Nephron progenitor cell (in vitro differentiated cells): Measurements from ENCODE around the gene MCF2L.
A peak's percentile ranks its signal among the peaks of the same experiment; 100 is the strongest.

Experiments used
- DNase-seq: peaks from one replicate; pipeline ENCODE4 v3.0.0; 2021
- H3K27ac Mint-ChIP-seq: 2 replicates; pipeline ENCODE4 v1.8.0; 2021; ENCODE audit warnings: mild to moderate bottlenecking, moderate library complexity, mixed read lengths
- H3K27me3 Mint-ChIP-seq: 2 replicates; pipeline ENCODE4 v1.8.0; 2021; ENCODE audit warnings: mild to moderate bottlenecking, low read depth, mixed read lengths; ENCODE audit not compliant: poor library complexity
- H3K36me3 Mint-ChIP-seq: 2 replicates; pipeline ENCODE4 v1.8.0; 2021; ENCODE audit warnings: low read depth, mixed read lengths
- H3K4me1 Mint-ChIP-seq: 2 replicates; pipeline ENCODE4 v1.8.0; 2021; ENCODE audit warnings: mixed read lengths
- H3K4me3 Mint-ChIP-seq: 2 replicates; pipeline ENCODE4 v1.8.0; 2021; ENCODE audit warnings: mild to moderate bottlenecking, moderate library complexity, mixed read lengths
- H3K9me3 Mint-ChIP-seq: 2 replicates; pipeline ENCODE4 v1.8.0; 2021; ENCODE audit warnings: mild to moderate bottlenecking, moderate library complexity, mixed read lengths
- TF ChIP-seq, protein P1 (sequence below): fragments of 200-600 bp; sonication (generic); IDR thresholded peaks from 2 replicates; pipeline ENCODE4 v1.5.0; 2021; ENCODE audit warnings: antibody characterized with exemption

MCF2L gene

DNA sequence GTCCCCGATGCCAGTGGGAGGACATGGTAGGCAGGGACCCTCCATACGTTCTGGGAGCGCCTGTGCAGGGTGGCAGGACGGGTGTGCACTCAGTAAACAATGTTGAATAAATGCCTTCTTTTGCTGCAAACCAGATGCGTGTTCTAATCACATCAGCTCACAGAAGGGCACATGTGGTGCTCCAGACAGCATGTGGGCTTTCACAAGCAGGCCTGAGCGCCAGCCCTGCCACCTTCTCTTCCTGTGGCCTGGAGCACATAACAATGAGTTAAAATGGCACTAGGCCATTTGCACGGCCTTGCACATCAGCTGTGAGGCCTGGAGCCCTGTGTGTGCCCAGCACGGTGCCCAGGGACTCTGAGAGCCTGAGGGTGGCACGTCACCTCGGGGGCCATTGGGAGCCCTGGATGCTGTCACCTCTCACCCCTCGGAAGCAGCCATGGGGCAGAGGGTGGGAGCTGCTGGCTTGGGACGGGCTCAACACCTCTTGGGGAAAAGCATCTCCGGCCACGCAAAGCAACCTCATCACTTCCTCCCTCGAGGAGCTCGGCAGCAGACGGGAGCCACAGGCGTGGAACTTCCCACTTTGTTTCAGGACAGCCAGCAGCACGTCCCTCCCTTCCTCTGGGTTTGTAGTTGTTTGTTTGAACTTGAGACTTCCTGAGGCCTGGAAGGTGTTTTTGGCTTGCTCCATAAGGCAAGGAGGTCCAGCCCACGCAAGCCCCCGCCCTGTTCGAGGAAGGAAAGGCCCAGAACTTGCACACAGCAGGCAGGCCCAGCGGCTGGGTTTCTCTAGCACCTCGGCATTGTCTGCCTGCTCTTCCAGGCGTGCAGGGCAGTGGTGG is 9.8 kb downstream of the MCF2L start:
- H3K4me1 Mint-ChIP-seq: peaks cover 53% of the 10 kb centered on the region
- no peak overlapping the region for H3K4me3 Mint-ChIP-seq
- no peaks in the 10 kb centered on the region for H3K36me3 Mint-ChIP-seq
- H3K9me3 Mint-ChIP-seq: no peaks in the 10 kb centered on the region
- TF ChIP-seq, protein P1, sequence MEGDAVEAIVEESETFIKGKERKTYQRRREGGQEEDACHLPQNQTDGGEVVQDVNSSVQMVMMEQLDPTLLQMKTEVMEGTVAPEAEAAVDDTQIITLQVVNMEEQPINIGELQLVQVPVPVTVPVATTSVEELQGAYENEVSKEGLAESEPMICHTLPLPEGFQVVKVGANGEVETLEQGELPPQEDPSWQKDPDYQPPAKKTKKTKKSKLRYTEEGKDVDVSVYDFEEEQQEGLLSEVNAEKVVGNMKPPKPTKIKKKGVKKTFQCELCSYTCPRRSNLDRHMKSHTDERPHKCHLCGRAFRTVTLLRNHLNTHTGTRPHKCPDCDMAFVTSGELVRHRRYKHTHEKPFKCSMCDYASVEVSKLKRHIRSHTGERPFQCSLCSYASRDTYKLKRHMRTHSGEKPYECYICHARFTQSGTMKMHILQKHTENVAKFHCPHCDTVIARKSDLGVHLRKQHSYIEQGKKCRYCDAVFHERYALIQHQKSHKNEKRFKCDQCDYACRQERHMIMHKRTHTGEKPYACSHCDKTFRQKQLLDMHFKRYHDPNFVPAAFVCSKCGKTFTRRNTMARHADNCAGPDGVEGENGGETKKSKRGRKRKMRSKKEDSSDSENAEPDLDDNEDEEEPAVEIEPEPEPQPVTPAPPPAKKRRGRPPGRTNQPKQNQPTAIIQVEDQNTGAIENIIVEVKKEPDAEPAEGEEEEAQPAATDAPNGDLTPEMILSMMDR: no peak
- no peak for DNase-seq
- H3K27ac Mint-ChIP-seq: no peak overlapping the region
- peaks cover 18% of the 10 kb centered on the region for H3K27me3 Mint-ChIP-seq

- H3K27ac Mint-ChIP-seq: no peak overlapping the region
- peaks cover 16% of the 10 kb centered on the region for H3K27me3 Mint-ChIP-seq
- DNase-seq: no peak
- H3K4me3 Mint-ChIP-seq: no peak overlapping the region
- H3K36me3 Mint-ChIP-seq: no peaks in the 10 kb centered on the region
- peaks cover 50% of the 10 kb centered on the region for H3K4me1 Mint-ChIP-seq
- no peaks in the 10 kb centered on the region for H3K9me3 Mint-ChIP-seq
- TF ChIP-seq, protein P1: no peak
Measured at GRCh38 chr13:112979406-112979902, 10.4 kb downstream of the MCF2L start.

DNA sequence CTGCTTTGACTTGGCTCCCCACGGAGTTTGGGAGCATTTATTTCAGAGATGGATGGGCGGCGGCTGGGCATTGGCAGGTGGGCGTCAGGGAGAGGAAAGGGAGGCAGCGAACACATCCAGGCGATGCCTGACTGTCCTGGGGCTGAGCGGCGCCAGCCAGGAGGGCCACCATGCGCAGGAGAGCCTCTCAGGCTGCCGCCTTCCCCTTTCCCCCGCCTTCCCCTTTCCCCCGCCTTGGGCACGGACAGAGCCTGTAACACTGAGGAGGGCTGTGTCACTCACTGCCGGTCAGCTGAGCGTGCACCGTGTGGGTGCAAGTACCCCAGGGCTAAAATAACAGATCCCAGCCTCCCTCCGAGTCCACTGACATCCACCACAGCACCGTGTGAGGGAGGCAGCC is 11.4 kb downstream of the MCF2L start:
- no peaks in the 10 kb centered on the region for H3K36me3 Mint-ChIP-seq
- H3K4me1 Mint-ChIP-seq: peaks cover 50% of the 10 kb centered on the region
- no peaks in the 10 kb centered on the region for H3K9me3 Mint-ChIP-seq
- no peak overlapping the region for H3K27ac Mint-ChIP-seq
- DNase-seq: no peak
- H3K4me3 Mint-ChIP-seq: no peak overlapping the region
- TF ChIP-seq, protein P1: no peak
- H3K27me3 Mint-ChIP-seq: peaks cover 12% of the 10 kb centered on the region

GRCh38 chr13:112981451-112981850 is 12.4 kb downstream of the MCF2L start:
- DNase-seq: no peak

DNA sequence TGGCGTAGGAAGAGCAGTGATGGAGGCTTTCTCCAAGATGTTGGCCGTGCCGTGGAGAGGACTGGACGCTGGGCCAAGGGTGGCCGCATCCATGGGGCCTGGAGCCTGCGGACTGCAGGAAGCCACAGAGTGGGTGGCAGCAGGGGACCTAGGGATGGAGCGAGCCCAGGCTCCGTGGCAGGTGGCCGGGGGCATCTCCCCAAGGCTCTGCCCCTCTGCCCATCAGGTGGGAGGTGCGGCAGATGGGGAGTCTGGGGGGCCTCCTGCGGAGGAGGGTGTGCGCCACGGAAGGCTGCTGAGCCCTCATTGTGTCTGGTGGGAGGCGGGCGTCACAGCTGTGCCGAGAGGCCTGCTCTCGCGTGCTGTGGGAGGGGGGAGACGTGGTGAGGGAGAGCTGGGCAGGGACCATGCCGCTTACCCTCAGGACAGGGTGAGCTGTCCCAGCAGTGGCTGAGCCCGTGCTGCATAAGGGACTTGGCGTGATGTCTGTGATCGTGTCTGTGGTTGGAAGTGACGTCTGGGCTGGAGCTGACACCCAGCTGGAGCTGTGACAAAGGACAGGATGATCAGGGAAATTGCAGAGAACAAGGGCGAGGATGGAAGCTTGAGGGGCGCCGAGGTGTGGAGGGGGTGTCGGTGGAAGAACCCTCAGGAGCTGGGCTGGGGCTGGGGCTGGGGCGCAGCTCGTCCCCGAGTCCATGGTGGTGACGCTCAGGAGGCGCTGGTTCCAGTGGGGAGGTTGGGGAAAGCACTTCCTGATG is 13.4 kb downstream of the MCF2L start:
- peaks cover 2% of the 10 kb centered on the region for H3K9me3 Mint-ChIP-seq
- H3K4me1 Mint-ChIP-seq: peaks cover 38% of the 10 kb centered on the region
- H3K27me3 Mint-ChIP-seq: peaks cover 13% of the 10 kb centered on the region
- no peaks in the 10 kb centered on the region for H3K36me3 Mint-ChIP-seq
- H3K4me3 Mint-ChIP-seq: no peak overlapping the region
- DNase-seq: no peak
- TF ChIP-seq, protein P1: no peak
- H3K27ac Mint-ChIP-seq: peak overlapping the region; percentile 74

More at GRCh38 chr13:112981451-112981850, 12.4 kb downstream of the MCF2L start:
- Mint-ChIP-seq H3K36me3 (no peaks in the 10 kb centered on the region), H3K4me1 (peaks cover 46% of the 10 kb centered on the region), H3K27ac (no peak overlapping the region), H3K9me3 (no peaks in the 10 kb centered on the region), H3K27me3 (peaks cover 13% of the 10 kb centered on the region), H3K4me3 (no peak overlapping the region)
- TF ChIP-seq, protein P1: no peak
